Neural cell (in vitro differentiated cells): Measurements from ENCODE around the gene OTUD7B. TPM values are rescaled to one million over a fixed set of nuclear protein-coding genes. Genes with fewer than 3 reads are reported as not detected.

ENCODE experiments used
- H2AFZ ChIP-seq: fragments of 200-600, 300-800 bp; sonication (generic), shearing (Covaris generic); 2 replicates; pipeline ENCODE4 v1.6.0; 2014; ENCODE audit warnings: low read depth, mild to moderate bottlenecking, antibody characterized with exemption, low read length, moderate library complexity
- H3F3A ChIP-seq: fragments of 200-600 bp; shearing (Covaris generic); 2 replicates; pipeline ENCODE4 v1.6.1; 2016; ENCODE audit warnings: mild to moderate bottlenecking, moderate library complexity, mixed read lengths, antibody characterized with exemption, low read length; ENCODE audit not compliant: insufficient read depth, poor library complexity, severe bottlenecking
- H3K27ac ChIP-seq: fragments of 200-600, 300-800 bp; sonication (generic), shearing (Covaris generic); 2 replicates; pipeline ENCODE4 v1.5.1; 2014; ENCODE audit warnings: mild to moderate bottlenecking, low read length, moderate library complexity
- H3K27me3 ChIP-seq: fragments of 300-800, 200-600 bp; sonication (generic), shearing (Covaris generic); 2 replicates; pipeline ENCODE4 v1.6.0; 2014; ENCODE audit warnings: mild to moderate bottlenecking, low read depth, low read length, moderate library complexity; ENCODE audit not compliant: insufficient read depth
- H3K36me3 ChIP-seq: fragments of 300-800, 200-600 bp; sonication (generic), shearing (Covaris generic); 2 replicates; pipeline ENCODE4 v1.5.1; 2014; ENCODE audit warnings: mild to moderate bottlenecking, antibody characterized with exemption, low read length, moderate library complexity; ENCODE audit not compliant: insufficient read depth
- H3K4me2 ChIP-seq: fragments of 300-800, 200-600 bp; sonication (generic), shearing (Covaris generic); 2 replicates; pipeline ENCODE4 v1.6.0; 2014; ENCODE audit warnings: mild to moderate bottlenecking, low read length
- H3K4me3 ChIP-seq: fragments of 300-800, 200-600 bp; sonication (generic), shearing (Covaris generic); 2 replicates; pipeline ENCODE4 v1.5.1; 2014; ENCODE audit warnings: mild to moderate bottlenecking, low read length, moderate library complexity
- H3K79me2 ChIP-seq: fragments of 200-600 bp; shearing (Covaris generic); replicated peaks from 2 replicates; pipeline ENCODE4 v1.6.0; 2014; ENCODE audit warnings: mild to moderate bottlenecking, low read length, moderate library complexity; ENCODE audit not compliant: insufficient read depth
- H3K9ac ChIP-seq: fragments of 300-800, 200-600 bp; sonication (generic), shearing (Covaris generic); 2 replicates; pipeline ENCODE4 v1.6.1; 2016; ENCODE audit warnings: mild to moderate bottlenecking, low read length, mixed read lengths
- H3K9me2 ChIP-seq: fragments of 200-600 bp; shearing (Covaris generic); 2 replicates; pipeline ENCODE4 v1.6.1; 2016; ENCODE audit warnings: mild to moderate bottlenecking, low read length, mixed read lengths; ENCODE audit not compliant: insufficient read depth
- H3K9me3 ChIP-seq: fragments of 200-600, 300-800 bp; sonication (generic), shearing (Covaris generic); 2 replicates; pipeline ENCODE4 v1.6.1; 2016; ENCODE audit warnings: mild to moderate bottlenecking, mixed run types, low read length, moderate library complexity, mixed read lengths
- H4K20me1 ChIP-seq: fragments of 200-600 bp; shearing (Covaris generic); 2 replicates; pipeline ENCODE4 v1.6.1; 2016; ENCODE audit warnings: mild to moderate bottlenecking, mixed run types; ENCODE audit not compliant: insufficient read depth
- CTCF ChIP-seq: fragments of 450-650 bp; IDR thresholded peaks from 2 replicates; pipeline ENCODE4 v1.5.1; 2014; ENCODE audit warnings: antibody characterized with exemption, mild to moderate bottlenecking, moderate library complexity; ENCODE audit not compliant: poor library complexity, severe bottlenecking
- EP300 ChIP-seq: fragments of 450-650 bp; conservative IDR thresholded peaks from 2 replicates; pipeline ENCODE4 v1.6.1; 2014; ENCODE audit warnings: antibody characterized with exemption, mild to moderate bottlenecking, moderate library complexity; ENCODE audit not compliant: poor library complexity, severe bottlenecking
- EZH2 ChIP-seq: fragments of 200-600, 300-800 bp; shearing (Covaris generic), sonication (generic); IDR thresholded peaks from 2 replicates; pipeline ENCODE4 v1.6.1; 2014; ENCODE audit warnings: antibody characterized with exemption, low read length, borderline replicate concordance, mild to moderate bottlenecking; ENCODE audit not compliant: insufficient read depth, poor library complexity, severe bottlenecking
- MXI1 ChIP-seq: fragments of 450-650 bp; conservative IDR thresholded peaks from 2 replicates; pipeline ENCODE4 v1.6.1; 2014; ENCODE audit warnings: antibody characterized with exemption, mild to moderate bottlenecking; ENCODE audit not compliant: poor library complexity, severe bottlenecking
- POLR2AphosphoS5 ChIP-seq: IDR thresholded peaks from 2 replicates; pipeline ENCODE4 v1.6.1; 2012
- RAD21 ChIP-seq: fragments of 450-650 bp; conservative IDR thresholded peaks from 2 replicates; pipeline ENCODE4 v1.6.1; 2014; ENCODE audit warnings: antibody characterized with exemption, mild to moderate bottlenecking, moderate library complexity
- REST ChIP-seq: IDR thresholded peaks from 2 replicates; pipeline ENCODE4 v1.6.1; 2012; ENCODE audit warnings: borderline replicate concordance
- SMC3 ChIP-seq: fragments of 450-650 bp; conservative IDR thresholded peaks from 2 replicates; pipeline ENCODE4 v1.6.1; 2014; ENCODE audit warnings: antibody characterized with exemption, mild to moderate bottlenecking, moderate library complexity; ENCODE audit not compliant: poor library complexity
- TAF1 ChIP-seq: IDR thresholded peaks from 2 replicates; pipeline ENCODE4 v1.6.1; 2012; ENCODE audit warnings: low read depth
- polyA plus RNA-seq: library from polyadenylated mRNA; depleted of rRNA; stranded (reverse); fragments of >200 nt; gene quantifications from 2 replicates; pipeline ENCODE4 v1.2.3, GENCODE V29; 2014

OTUD7B gene
- polyA plus RNA-seq, 1 donor from 2014 or later = 2.1 TPM

DNA sequence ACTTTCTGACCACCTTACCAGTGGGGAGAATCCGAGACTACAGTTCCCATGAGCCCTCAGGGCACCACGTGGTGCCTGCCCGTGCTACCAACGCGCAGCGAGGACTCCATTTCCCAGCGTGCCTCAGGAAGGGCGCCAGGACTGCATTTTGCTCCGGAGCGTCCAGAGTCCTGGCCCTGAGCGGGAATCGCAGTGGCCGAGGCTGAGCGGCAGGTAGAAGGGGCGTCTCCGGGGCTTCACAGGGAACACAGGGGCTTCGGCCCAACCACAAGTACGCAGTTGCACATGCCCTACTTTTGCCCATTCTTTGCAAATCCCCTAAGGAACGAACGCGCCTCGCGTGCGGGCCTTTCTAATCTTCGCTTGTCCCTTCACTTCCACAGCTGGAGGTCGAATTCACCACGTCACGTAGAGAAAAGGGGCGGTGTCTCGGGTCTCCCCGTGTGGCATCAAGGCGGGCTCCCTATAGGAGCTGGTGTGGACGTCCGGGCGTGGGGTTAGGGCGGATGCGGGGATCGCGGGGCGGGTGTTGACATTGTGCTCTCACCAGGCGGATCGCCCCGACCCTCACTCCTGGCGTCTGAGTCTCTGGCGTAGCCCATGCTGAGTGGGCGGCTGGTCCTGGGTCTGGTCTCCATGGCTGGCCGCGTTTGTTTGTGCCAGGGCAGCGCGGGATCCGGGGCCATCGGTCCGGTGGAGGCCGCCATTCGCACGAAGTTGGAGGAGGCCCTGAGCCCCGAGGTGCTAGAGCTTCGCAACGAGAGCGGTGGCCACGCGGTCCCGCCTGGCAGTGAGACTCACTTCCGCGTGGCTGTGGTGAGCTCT lies 110.9 kb downstream of the OTUD7B start, which contains the start of gene BOLA1:
TSS of gene BOLA1 (plus strand) at position 109 of the 825 bp plus-strand sequence. CDS start at position 601, 492 bp downstream.
- Histone ChIP-seq H3K9me3 (no peaks in the 10 kb centered on the region), H2AFZ (peak within 1 kb of the TSS; percentile 84), H3K4me3 (peak within 1 kb of the TSS; percentile 76), H3K27me3 (no peaks in the 10 kb centered on the region), H3K9me2 (no peaks in the 10 kb centered on the region), H4K20me1 (no peaks in the 10 kb centered on the region), H3K27ac (peak within 1 kb of the TSS; percentile 40), H3K4me2 (peak within 1 kb of the TSS; percentile 55), H3K9ac (peak within 1 kb of the TSS; percentile 68), H3K36me3 (no peaks in the 10 kb centered on the region), H3F3A (no peaks in the 10 kb centered on the region), H3K79me2 (no peaks in the 10 kb centered on the region)
- TF ChIP-seq EZH2 (no peak), REST (no peak), POLR2AphosphoS5 (peak; percentile 69), EP300 (peak; percentile 17), SMC3 (peak; percentile 20), CTCF (peak; percentile 15), MXI1 (peak; percentile 58)

- no peaks in the 10 kb centered on the region for H3K27me3 ChIP-seq
- no peak overlapping the region for H3K9ac ChIP-seq
- no peaks in the 10 kb centered on the region for H3K9me2 ChIP-seq
- H3K9me3 ChIP-seq = no peaks in the 10 kb centered on the region
- no peak overlapping the region for H3K4me2 ChIP-seq
- no peaks in the 10 kb centered on the region for H3K36me3 ChIP-seq
- no peak overlapping the region for H2AFZ ChIP-seq
- H3F3A ChIP-seq = no peaks in the 10 kb centered on the region
- H3K79me2 ChIP-seq = no peaks in the 10 kb centered on the region
- H3K4me3 ChIP-seq = no peak overlapping the region
- H4K20me1 ChIP-seq = no peaks in the 10 kb centered on the region
- no peak overlapping the region for H3K27ac ChIP-seq
- TF ChIP-seq EP300 (no peak), POLR2AphosphoS5 (no peak), MXI1 (no peak), SMC3 (no peak), TAF1 (no peak), EZH2 (no peak), RAD21 (no peak), REST (no peak), CTCF (no peak)
These were observed 114.0 kb downstream of the OTUD7B start for GRCh38 chr1:149896575-149896974.
